Measurements from ENCODE around the gene CACNA1B. TPM values are rescaled to one million over a fixed set of nuclear protein-coding genes. Genes with fewer than 3 reads are reported as not detected.

CACNA1B gene
- total RNA-seq, 1 experiment from 2014 or later = 0.34 TPM

DNA sequence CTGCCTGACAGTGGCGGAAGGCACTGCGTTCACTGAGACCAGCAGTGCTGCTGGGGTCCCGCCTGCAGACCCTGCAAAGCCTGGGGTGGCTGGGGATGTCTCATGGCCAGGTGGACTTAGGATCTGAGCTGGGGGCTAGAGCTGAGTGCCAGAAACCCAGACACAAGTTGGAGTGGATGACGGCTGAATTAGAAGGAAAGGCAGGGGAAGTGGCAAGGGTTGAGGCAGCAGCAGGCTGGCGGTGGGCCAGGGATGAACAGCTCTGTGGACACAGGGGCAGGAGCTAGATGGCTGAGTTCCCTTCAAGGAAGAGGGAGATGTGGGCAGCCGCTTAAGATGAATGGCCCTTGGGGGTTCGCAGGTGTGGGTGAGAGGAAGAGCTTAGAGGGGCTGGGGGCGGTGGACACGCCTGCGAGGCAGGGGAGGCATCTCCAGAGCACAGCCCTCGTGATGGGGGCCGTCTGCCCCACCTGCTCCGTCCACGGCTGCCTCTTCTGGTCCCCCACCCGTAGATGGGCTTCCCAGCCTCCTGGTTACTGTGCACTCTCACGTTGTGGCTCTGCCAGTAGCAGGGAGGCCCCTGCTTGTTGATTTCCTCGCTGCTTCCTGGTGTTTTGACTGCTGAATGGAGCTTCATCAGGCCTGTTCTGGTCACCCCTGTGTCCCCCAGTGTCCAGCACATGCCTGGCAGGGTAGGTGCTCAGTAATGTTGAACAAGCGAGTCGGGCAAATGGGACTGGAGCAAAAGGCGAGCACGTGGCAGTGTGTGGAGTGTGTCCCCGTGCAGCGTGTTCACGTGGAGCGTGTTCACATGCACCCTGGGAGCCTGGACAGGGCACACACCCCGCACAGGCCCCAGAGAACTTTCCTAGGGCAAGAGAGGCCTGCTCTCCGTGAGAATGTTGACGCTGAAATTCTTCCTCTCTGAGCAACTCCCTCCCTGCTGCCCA lies 168.2 kb downstream of the CACNA1B start:
- Histone ChIP-seq H3K36me3 (ENCODE audit: insufficient read depth, low read length, poor library complexity, severe bottlenecking) (no peaks in the 10 kb centered on the region), H3K27ac (ENCODE audit: low read depth, low read length, poor library complexity, severe bottlenecking) (no peak overlapping the region), H3K9me3 (ENCODE audit: low read depth, low read length, poor library complexity, severe bottlenecking) (no peaks in the 10 kb centered on the region), H3K4me1 (ENCODE audit: insufficient read depth, low read length, poor library complexity, severe bottlenecking) (peaks cover 7% of the 10 kb centered on the region), H3K4me3 (ENCODE audit: low read depth, low read length, poor library complexity, severe bottlenecking) (no peak overlapping the region), H3K27me3 (replicated peaks; ENCODE audit: insufficient read depth, low read depth, low read length, poor library complexity) (no peaks in the 10 kb centered on the region)
- POLR2A ChIA-PET (ENCODE audit: low non-redundant PET) = no interaction called here
- no TSS peak for BruUV-seq (replicated peaks)
- CTCF ChIA-PET = no interaction called here
- TF ChIP-seq, protein P1, sequence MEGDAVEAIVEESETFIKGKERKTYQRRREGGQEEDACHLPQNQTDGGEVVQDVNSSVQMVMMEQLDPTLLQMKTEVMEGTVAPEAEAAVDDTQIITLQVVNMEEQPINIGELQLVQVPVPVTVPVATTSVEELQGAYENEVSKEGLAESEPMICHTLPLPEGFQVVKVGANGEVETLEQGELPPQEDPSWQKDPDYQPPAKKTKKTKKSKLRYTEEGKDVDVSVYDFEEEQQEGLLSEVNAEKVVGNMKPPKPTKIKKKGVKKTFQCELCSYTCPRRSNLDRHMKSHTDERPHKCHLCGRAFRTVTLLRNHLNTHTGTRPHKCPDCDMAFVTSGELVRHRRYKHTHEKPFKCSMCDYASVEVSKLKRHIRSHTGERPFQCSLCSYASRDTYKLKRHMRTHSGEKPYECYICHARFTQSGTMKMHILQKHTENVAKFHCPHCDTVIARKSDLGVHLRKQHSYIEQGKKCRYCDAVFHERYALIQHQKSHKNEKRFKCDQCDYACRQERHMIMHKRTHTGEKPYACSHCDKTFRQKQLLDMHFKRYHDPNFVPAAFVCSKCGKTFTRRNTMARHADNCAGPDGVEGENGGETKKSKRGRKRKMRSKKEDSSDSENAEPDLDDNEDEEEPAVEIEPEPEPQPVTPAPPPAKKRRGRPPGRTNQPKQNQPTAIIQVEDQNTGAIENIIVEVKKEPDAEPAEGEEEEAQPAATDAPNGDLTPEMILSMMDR (conservative IDR thresholded peaks at IDR 0.05; ENCODE audit: low read depth, low read length) = no peak
- TF ChIP-seq EZH2 (IDR thresholded peaks at IDR 0.05; ENCODE audit: borderline replicate concordance, low read depth, low read length, poor library complexity, severe bottlenecking) = no peak
- DNase-seq (ENCODE audit: low spot score) = no peak
- intact Hi-C loops (cut with micrococcal nuclease; ENCODE audit: unreplicated experiment) = no loop called here

DNA sequence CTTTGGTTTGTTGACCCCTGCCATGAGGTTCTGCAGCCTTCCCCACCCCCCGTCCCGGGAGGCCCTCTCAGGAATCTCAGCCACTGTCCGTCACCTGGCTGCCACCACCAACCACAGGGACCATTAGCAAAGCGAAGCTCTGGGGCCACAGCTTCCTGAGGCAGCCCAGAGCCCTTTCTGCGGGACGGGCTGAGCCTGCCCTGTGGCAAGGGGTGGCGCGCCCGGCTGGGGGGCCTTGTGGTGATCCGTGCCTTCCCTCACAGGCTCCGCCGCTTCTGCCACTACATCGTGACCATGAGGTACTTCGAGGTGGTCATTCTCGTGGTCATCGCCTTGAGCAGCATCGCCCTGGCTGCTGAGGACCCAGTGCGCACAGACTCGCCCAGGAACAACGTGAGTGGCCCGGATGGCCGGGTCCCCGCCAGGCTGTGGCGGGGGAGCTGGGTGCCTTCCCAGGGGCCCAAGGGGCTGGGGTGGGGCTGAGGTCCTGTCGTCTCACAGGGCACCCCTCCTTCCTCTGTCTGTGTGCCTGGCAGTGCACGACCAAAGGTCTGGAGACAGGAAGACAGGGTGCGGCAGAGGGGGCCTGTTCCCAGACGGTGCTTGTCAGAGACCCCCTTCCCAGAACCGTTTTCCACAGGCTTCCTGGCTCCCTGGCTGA lies 169.2 kb downstream of the CACNA1B start:
- Histone ChIP-seq H3K9me3 (ENCODE audit: low read depth, low read length, poor library complexity, severe bottlenecking) (no peaks in the 10 kb centered on the region), H3K36me3 (ENCODE audit: insufficient read depth, low read length, poor library complexity, severe bottlenecking) (no peaks in the 10 kb centered on the region), H3K27ac (ENCODE audit: low read depth, low read length, poor library complexity, severe bottlenecking) (no peak overlapping the region), H3K4me1 (ENCODE audit: insufficient read depth, low read length, poor library complexity, severe bottlenecking) (peaks cover 10% of the 10 kb centered on the region), H3K4me3 (ENCODE audit: low read depth, low read length, poor library complexity, severe bottlenecking) (no peak overlapping the region), H3K27me3 (replicated peaks; ENCODE audit: insufficient read depth, low read depth, low read length, poor library complexity) (no peaks in the 10 kb centered on the region)
- ChIA-PET CTCF (no interaction called here), POLR2A (ENCODE audit: low non-redundant PET) (no interaction called here)
- TF ChIP-seq EZH2 (IDR thresholded peaks at IDR 0.05; ENCODE audit: borderline replicate concordance, low read depth, low read length, poor library complexity, severe bottlenecking) = no peak
- TF ChIP-seq, protein P1 (conservative IDR thresholded peaks at IDR 0.05; ENCODE audit: low read depth, low read length) = no peak
- DNase-seq (ENCODE audit: low spot score) = no peak
- BruUV-seq (replicated peaks) = no TSS peak
- intact Hi-C loops (cut with micrococcal nuclease; ENCODE audit: unreplicated experiment) = no loop called here

DNA sequence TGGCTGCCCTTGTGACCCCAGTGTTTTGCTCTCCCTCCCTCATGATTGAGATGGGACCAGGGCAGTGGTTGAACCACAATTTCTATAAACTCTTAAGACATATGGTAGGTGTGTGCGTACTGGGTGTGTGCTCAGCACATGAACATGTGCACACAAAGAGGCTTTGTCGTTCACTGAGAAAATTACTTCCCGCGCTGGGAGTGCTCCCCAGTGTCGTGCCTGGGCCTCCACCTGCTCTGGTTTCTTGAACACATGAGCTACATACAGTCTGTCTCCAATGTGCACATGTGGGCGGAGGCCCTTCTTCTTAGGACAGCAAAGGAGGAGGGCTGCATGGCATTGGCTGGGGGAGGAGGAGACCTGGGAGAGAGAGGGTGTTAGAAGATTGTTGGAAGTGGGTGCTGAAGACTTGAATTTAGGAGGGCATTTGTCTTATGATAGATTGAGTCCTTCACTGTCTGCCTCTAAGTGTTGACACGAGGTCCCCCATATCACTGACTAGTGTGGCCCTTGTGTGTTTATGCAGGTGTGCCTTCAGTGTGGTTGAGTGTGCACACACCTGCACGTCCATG lies 170.0 kb downstream of the CACNA1B start:
- H3K4me3 ChIP-seq (ENCODE audit: low read depth, low read length, poor library complexity, severe bottlenecking) = no peak overlapping the region
- POLR2A ChIA-PET (ENCODE audit: low non-redundant PET) = no interaction called here
- TF ChIP-seq EZH2 (IDR thresholded peaks at IDR 0.05; ENCODE audit: borderline replicate concordance, low read depth, low read length, poor library complexity, severe bottlenecking) = no peak
- TF ChIP-seq, protein P1 (conservative IDR thresholded peaks at IDR 0.05; ENCODE audit: low read depth, low read length) = no peak
- H3K27ac ChIP-seq (ENCODE audit: low read depth, low read length, poor library complexity, severe bottlenecking) = no peak overlapping the region
- H3K36me3 ChIP-seq (ENCODE audit: insufficient read depth, low read length, poor library complexity, severe bottlenecking) = no peaks in the 10 kb centered on the region
- H3K9me3 ChIP-seq (ENCODE audit: low read depth, low read length, poor library complexity, severe bottlenecking) = no peaks in the 10 kb centered on the region
- peaks cover 10% of the 10 kb centered on the region for H3K4me1 ChIP-seq (ENCODE audit: insufficient read depth, low read length, poor library complexity, severe bottlenecking)
- intact Hi-C loops (cut with micrococcal nuclease; ENCODE audit: unreplicated experiment) = no loop called here
- DNase-seq (ENCODE audit: low spot score) = no peak
- CTCF ChIA-PET = no interaction called here
- H3K27me3 ChIP-seq (replicated peaks; ENCODE audit: insufficient read depth, low read depth, low read length, poor library complexity) = no peaks in the 10 kb centered on the region
- no TSS peak for BruUV-seq (replicated peaks)
